Glutamatergic neuron (in vitro differentiated cells): ENCODE measurements around the gene PTGES2. TPM values are rescaled to one million over a fixed set of nuclear protein-coding genes. Genes with fewer than 3 reads are reported as not detected.
A peak's percentile ranks its signal among the peaks of the same experiment; 100 is the strongest.

Experiments used
- DNase-seq: peaks from one replicate; pipeline ENCODE4 v3.0.0; 2022
- H3K27ac Mint-ChIP-seq: one replicate; pipeline ENCODE4 v1.8.0; 2020; ENCODE audit warnings: mild to moderate bottlenecking, mixed read lengths, inconsistent platforms; ENCODE audit not compliant: unreplicated experiment
- H3K27me3 Mint-ChIP-seq: one replicate; pipeline ENCODE4 v1.8.0; 2020; ENCODE audit warnings: mild to moderate bottlenecking, moderate library complexity, mixed read lengths, inconsistent platforms; ENCODE audit not compliant: unreplicated experiment
- H3K36me3 Mint-ChIP-seq: one replicate; pipeline ENCODE4 v1.8.0; 2020; ENCODE audit warnings: mild to moderate bottlenecking, mixed read lengths, inconsistent platforms; ENCODE audit not compliant: unreplicated experiment
- H3K4me1 Mint-ChIP-seq: one replicate; pipeline ENCODE4 v1.8.0; 2020; ENCODE audit warnings: mild to moderate bottlenecking, low read depth, mixed read lengths, inconsistent platforms; ENCODE audit not compliant: unreplicated experiment
- H3K4me3 Mint-ChIP-seq: one replicate; pipeline ENCODE4 v1.8.0; 2020; ENCODE audit warnings: mild to moderate bottlenecking, mixed read lengths, inconsistent platforms; ENCODE audit not compliant: unreplicated experiment
- H3K9me3 Mint-ChIP-seq: one replicate; pipeline ENCODE4 v1.8.0; 2020; ENCODE audit warnings: mild to moderate bottlenecking, moderate library complexity, mixed read lengths, inconsistent platforms; ENCODE audit not compliant: unreplicated experiment
- total RNA-seq: library from RNA; stranded (reverse); fragmentation: NEBNext Ultra II Directional; extraction: Animal tissue kit (Norgen Biotek cat#: 25700); gene quantifications from one replicate; pipeline ENCODE4 v1.2.1, GENCODE V29; 2021; ENCODE audit not compliant: unreplicated experiment
- TF ChIP-seq, protein P1 (sequence below): fragments of 200-600 bp; sonication (generic); IDR thresholded peaks from one replicate; pipeline ENCODE4 v1.5.0; 2021; ENCODE audit not compliant: partially characterized antibody, unreplicated experiment

PTGES2 gene
- total RNA-seq, 1 donor from 2014 or later, result 85.1 TPM

DNA sequence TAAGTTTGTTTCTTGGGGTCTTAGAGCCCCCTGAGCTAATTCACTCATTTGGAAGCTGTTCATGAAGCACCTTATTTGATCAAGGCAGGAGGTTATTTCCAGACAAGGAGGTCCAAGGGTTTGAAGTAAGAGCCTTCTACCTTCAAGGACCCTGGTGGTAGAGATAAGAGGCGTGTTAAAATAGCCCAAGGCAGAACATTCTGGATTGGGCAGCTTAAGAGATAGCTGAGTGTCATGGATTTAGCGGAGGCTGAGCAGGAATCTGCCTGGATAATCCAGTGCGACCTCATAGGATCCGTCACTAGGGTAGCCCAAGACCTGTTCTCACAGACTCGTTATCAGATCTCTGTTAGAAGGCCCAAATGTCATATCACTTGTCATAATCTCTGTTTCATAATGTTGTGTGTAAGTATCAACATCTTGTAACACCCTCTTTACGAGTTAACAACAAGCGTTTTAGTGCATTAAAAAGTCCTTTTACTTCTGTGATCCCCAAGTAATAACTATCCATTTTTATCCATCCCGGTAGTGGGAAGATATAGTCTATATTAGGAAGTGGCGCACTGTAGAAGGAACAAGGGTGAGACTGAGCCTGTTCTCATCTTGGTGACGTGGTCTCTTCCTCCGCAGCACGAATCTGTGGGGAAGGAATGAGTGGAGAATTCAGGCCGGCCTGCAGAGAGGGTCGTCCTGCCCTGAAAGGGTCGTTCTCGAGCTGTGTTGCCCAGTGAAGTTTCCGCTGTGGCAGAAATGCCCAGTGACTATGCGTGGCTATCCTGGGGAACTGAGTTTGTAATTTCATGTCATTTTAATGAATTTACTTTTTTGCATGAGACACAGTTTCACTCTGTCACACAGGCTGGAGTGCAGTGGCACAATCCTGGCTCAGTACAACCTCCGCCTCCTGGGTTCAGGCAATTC is 30.7 kb downstream of the PTGES2 start:
- peaks cover 54% of the 10 kb centered on the region for H3K4me1 Mint-ChIP-seq
- peak overlapping the region; percentile 6 for H3K27ac Mint-ChIP-seq

DNA sequence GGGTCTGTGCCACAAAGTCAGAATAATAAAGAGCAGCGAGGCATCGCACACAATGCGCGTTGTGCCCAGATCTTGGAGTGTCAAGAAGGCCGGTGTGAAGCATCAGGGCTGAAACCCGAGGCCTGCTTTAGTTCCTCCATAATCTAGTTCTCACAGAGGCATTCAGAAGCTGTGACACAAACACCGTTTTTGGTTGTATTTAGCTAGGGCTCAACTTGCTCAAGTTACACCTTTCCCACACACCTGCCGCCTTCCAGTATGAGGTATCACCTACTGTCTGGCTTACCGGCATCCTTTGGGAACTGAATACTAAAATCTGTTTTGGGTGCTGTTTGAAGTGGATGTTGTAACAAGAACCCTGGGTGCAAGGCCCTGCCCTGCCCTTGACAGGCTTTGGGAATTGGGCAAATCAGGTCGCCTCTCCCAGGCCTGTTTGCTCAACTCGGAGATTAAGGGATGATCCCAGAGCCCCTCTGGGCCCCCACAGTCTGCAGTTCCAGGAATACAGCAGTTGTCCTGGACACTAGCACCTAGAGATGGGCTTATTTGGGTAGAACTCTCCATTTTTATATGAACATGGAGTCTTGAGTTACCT is 32.5 kb downstream of the PTGES2 start:
- Mint-ChIP-seq H3K4me1 (peaks cover 48% of the 10 kb centered on the region), H3K9me3 (peaks cover 3% of the 10 kb centered on the region), H3K4me3 (peak overlapping the region; percentile 62), H3K36me3 (no peaks in the 10 kb centered on the region), H3K27me3 (peaks cover 9% of the 10 kb centered on the region), H3K27ac (peak overlapping the region; percentile 88)
- TF ChIP-seq, protein P1, sequence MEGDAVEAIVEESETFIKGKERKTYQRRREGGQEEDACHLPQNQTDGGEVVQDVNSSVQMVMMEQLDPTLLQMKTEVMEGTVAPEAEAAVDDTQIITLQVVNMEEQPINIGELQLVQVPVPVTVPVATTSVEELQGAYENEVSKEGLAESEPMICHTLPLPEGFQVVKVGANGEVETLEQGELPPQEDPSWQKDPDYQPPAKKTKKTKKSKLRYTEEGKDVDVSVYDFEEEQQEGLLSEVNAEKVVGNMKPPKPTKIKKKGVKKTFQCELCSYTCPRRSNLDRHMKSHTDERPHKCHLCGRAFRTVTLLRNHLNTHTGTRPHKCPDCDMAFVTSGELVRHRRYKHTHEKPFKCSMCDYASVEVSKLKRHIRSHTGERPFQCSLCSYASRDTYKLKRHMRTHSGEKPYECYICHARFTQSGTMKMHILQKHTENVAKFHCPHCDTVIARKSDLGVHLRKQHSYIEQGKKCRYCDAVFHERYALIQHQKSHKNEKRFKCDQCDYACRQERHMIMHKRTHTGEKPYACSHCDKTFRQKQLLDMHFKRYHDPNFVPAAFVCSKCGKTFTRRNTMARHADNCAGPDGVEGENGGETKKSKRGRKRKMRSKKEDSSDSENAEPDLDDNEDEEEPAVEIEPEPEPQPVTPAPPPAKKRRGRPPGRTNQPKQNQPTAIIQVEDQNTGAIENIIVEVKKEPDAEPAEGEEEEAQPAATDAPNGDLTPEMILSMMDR, result no peak
- no peak for DNase-seq

More for the DNA sequence above, 30.7 kb downstream of the PTGES2 start:
- peaks cover 9% of the 10 kb centered on the region for H3K27me3 Mint-ChIP-seq
- H3K36me3 Mint-ChIP-seq, result no peaks in the 10 kb centered on the region
- DNase-seq, result no peak
- peaks cover 7% of the 10 kb centered on the region for H3K9me3 Mint-ChIP-seq
- H3K4me3 Mint-ChIP-seq, result no peak overlapping the region
- TF ChIP-seq, protein P1, result no peak

GRCh38 chr9:128094166-128094949 is 33.2 kb downstream of the PTGES2 start:
- DNase-seq, result peak; percentile 78
- no peaks in the 10 kb centered on the region for H3K36me3 Mint-ChIP-seq
- peaks cover 3% of the 10 kb centered on the region for H3K9me3 Mint-ChIP-seq
- TF ChIP-seq, protein P1, result no peak
- H3K27ac Mint-ChIP-seq, result peak overlapping the region; percentile 88
- H3K4me3 Mint-ChIP-seq, result peak overlapping the region; percentile 62
- peaks cover 42% of the 10 kb centered on the region for H3K4me1 Mint-ChIP-seq
- peaks cover 9% of the 10 kb centered on the region for H3K27me3 Mint-ChIP-seq

- DNase-seq, result no peak
- Mint-ChIP-seq H3K9me3 (no peaks in the 10 kb centered on the region), H3K4me3 (peak overlapping the region; percentile 50), H3K27me3 (peaks cover 5% of the 10 kb centered on the region), H3K4me1 (peaks cover 36% of the 10 kb centered on the region), H3K36me3 (no peaks in the 10 kb centered on the region), H3K27ac (peak overlapping the region; percentile 53)
- TF ChIP-seq, protein P1, result no peak
Observed at GRCh38 chr9:128093011-128093410, 34.5 kb downstream of the PTGES2 start.
